Hepatocyte (in vitro differentiated cells): ENCODE data around the gene GOLGA7B. TPM values are rescaled to one million over a fixed set of nuclear protein-coding genes. Genes with fewer than 3 reads are reported as not detected.

Experiments used
- DNase-seq: peaks from one replicate; pipeline ENCODE4 v3.0.0-alpha.2; 2016; ENCODE audit warnings: low spot score
- H2AFZ ChIP-seq: fragments of 200-600 bp; sonication (generic); 2 replicates; pipeline ENCODE4 v1.6.0; 2016; ENCODE audit warnings: antibody characterized with exemption, mild to moderate bottlenecking
- H3K27ac ChIP-seq: fragments of 200-600 bp; sonication (generic); 2 replicates; pipeline ENCODE4 v1.5.1; 2016; ENCODE audit warnings: mild to moderate bottlenecking
- H3K27me3 ChIP-seq: fragments of 200-600 bp; sonication (generic); 2 replicates; pipeline ENCODE4 v1.6.1; 2016
- H3K36me3 ChIP-seq: fragments of 200-600 bp; sonication (generic); replicated peaks from 2 replicates; pipeline ENCODE4 v1.5.1; 2016; ENCODE audit warnings: low read depth; ENCODE audit not compliant: insufficient read depth
- H3K4me1 ChIP-seq: fragments of 200-600 bp; sonication (generic); 2 replicates; pipeline ENCODE4 v1.5.1; 2016; ENCODE audit warnings: mild to moderate bottlenecking, moderate library complexity; ENCODE audit not compliant: insufficient read depth
- H3K4me2 ChIP-seq: fragments of 200-600 bp; sonication (generic); 2 replicates; pipeline ENCODE4 v1.6.0; 2016
- H3K4me3 ChIP-seq: fragments of 200-600 bp; sonication (generic); 2 replicates; pipeline ENCODE4 v1.5.1; 2016; ENCODE audit warnings: mild to moderate bottlenecking
- H3K79me2 ChIP-seq: fragments of 200-600 bp; sonication (generic); 2 replicates; pipeline ENCODE4 v1.6.0; 2017; ENCODE audit warnings: mild to moderate bottlenecking
- H3K9me2 ChIP-seq: fragments of 200-600 bp; sonication (generic); replicated peaks from 2 replicates; pipeline ENCODE4 v1.6.0; 2017; ENCODE audit warnings: mild to moderate bottlenecking; ENCODE audit not compliant: insufficient read depth
- H3K9me3 ChIP-seq: fragments of 200-600 bp; sonication (generic); 2 replicates; pipeline ENCODE4 v1.5.1; 2016; ENCODE audit warnings: low read depth, mild to moderate bottlenecking
- H4K20me1 ChIP-seq: fragments of 200-600 bp; sonication (generic); 2 replicates; pipeline ENCODE4 v1.6.0; 2016; ENCODE audit warnings: mild to moderate bottlenecking; ENCODE audit not compliant: insufficient read depth, poor library complexity, severe bottlenecking
- EZH2 ChIP-seq: fragments of 200-600 bp; sonication (generic); IDR thresholded peaks from 2 replicates; pipeline ENCODE4 v1.6.1; 2016; ENCODE audit warnings: antibody characterized with exemption, mild to moderate bottlenecking, borderline replicate concordance
- EZH2phosphoT487 ChIP-seq: fragments of 200-600 bp; sonication (generic); IDR thresholded peaks from one replicate; pipeline ENCODE4 v1.6.1; 2018; ENCODE audit warnings: antibody characterized with exemption, mild to moderate bottlenecking, low read depth, moderate library complexity; ENCODE audit not compliant: unreplicated experiment, severe bottlenecking
- WGBS: methylation state at CpG from one replicate; pipeline ENCODE4 v1.1.6; 2016; ENCODE audit warnings: low lambda C conversion rate; ENCODE audit errors: missing lambda C conversion rate; 5-methylcytosine and 5-hydroxymethylcytosine counted together
- polyA plus RNA-seq: library from polyadenylated mRNA; unstranded; fragments of >200 nt; fragmentation: Nextera tagmentation; extraction: Ambion mirVana; gene quantifications from 2 replicates; pipeline ENCODE4 v1.2.1, GENCODE V29; 2016
- total RNA-seq: library from RNA; depleted of rRNA; stranded (reverse); fragments of >200 nt; gene quantifications from 2 replicates; pipeline ENCODE4 v1.2.3, GENCODE V29; 2014
- TF ChIP-seq, protein P1 (sequence below): fragments of 200-600 bp; sonication (generic); IDR thresholded peaks from 2 replicates; pipeline ENCODE4 v1.5.1; 2016; ENCODE audit warnings: antibody characterized with exemption, mild to moderate bottlenecking; ENCODE audit not compliant: poor library complexity

The GOLGA7B gene
- total and polyA plus RNA-seq, 2 experiments from 2014 or later: 0.15 to 1.5 TPM

DNA sequence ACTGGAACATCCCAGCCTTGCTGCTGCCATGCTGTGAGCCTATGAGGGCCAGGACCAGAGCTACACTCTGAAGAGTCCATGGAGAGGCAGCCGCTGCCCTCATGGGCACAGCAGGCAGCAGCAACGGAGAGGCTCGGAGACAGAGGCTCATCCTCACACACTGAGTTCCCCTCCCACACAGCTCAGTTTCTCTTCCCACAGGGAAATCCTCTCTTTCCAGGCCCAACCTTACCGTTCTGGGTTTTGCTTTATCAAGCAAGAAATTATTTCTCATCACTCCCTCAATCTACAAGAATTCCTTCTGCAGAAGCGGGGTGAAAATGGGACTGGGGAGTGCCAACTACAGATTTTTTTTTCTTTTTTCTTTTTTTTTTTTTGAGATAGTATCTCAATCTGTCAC, 36.6 kb downstream of the GOLGA7B start:
- Histone ChIP-seq H3K9me3 (no peaks in the 10 kb centered on the region), H3K4me3 (no peak overlapping the region), H3K79me2 (no peaks in the 10 kb centered on the region), H3K27ac (no peak overlapping the region), H3K4me2 (no peak overlapping the region), H3K27me3 (no peaks in the 10 kb centered on the region), H3K9me2 (no peaks in the 10 kb centered on the region), H2AFZ (no peak overlapping the region), H3K4me1 (peaks cover 7% of the 10 kb centered on the region), H4K20me1 (no peaks in the 10 kb centered on the region), H3K36me3 (no peaks in the 10 kb centered on the region)
- DNase-seq: no peak
- 89% methylated on average over 5 of the region's 5 CpGs for WGBS
- no peak for TF ChIP-seq EZH2
- TF ChIP-seq, protein P1, sequence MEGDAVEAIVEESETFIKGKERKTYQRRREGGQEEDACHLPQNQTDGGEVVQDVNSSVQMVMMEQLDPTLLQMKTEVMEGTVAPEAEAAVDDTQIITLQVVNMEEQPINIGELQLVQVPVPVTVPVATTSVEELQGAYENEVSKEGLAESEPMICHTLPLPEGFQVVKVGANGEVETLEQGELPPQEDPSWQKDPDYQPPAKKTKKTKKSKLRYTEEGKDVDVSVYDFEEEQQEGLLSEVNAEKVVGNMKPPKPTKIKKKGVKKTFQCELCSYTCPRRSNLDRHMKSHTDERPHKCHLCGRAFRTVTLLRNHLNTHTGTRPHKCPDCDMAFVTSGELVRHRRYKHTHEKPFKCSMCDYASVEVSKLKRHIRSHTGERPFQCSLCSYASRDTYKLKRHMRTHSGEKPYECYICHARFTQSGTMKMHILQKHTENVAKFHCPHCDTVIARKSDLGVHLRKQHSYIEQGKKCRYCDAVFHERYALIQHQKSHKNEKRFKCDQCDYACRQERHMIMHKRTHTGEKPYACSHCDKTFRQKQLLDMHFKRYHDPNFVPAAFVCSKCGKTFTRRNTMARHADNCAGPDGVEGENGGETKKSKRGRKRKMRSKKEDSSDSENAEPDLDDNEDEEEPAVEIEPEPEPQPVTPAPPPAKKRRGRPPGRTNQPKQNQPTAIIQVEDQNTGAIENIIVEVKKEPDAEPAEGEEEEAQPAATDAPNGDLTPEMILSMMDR: no peak
- no peak for TF ChIP-seq EZH2phosphoT487

DNA sequence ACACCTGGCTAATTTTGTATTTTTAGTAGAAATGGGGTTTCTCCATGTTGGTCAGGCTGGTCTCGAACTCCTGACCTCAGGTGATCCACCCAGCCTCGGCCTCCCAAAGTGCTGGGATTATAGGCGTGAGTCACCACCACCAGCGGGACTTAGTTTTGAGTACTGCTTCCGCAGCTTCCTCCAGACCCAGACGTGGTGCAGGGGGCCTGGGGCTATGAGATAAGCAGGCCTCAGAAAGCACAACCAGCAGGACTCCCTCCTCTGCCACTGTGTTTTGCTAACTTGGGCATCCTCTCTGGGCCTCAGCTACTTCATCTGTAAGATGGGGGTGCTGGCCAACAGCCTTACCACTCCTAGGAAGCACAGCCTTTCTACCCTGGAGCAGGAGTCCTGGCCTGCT, 37.8 kb downstream of the GOLGA7B start:
- H2AFZ ChIP-seq: no peak overlapping the region
- no peak overlapping the region for H3K4me3 ChIP-seq
- H3K9me3 ChIP-seq: no peaks in the 10 kb centered on the region
- H3K79me2 ChIP-seq: no peaks in the 10 kb centered on the region
- no peaks in the 10 kb centered on the region for H3K9me2 ChIP-seq
- no peaks in the 10 kb centered on the region for H3K27me3 ChIP-seq
- H4K20me1 ChIP-seq: no peaks in the 10 kb centered on the region
- TF ChIP-seq, protein P1: no peak
- TF ChIP-seq EZH2phosphoT487 (no peak), EZH2 (no peak)
- no peak overlapping the region for H3K4me2 ChIP-seq
- 58% methylated on average over 3 of the region's 6 CpGs for WGBS
- DNase-seq: no peak
- H3K27ac ChIP-seq: no peak overlapping the region
- H3K4me1 ChIP-seq: peaks cover 7% of the 10 kb centered on the region
- no peaks in the 10 kb centered on the region for H3K36me3 ChIP-seq

DNA sequence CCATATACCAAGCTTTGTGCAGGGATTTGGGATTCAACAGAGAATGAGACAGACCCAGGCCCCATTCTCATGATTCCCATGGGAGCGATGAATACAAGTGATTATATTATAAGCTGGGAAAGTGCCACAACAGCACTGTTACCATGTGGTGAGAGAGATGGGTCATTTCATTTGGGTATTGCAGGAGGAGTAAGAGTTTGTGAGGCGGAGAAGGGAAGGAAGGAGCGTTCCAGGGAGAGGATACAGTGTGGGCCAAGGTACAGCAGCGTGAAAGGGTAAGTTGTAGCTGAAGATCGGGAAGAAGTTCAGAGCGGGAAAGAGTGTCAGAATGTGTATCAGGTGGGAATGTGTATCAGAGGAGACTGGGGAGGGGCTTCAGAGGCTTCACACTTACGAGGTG, 38.5 kb downstream of the GOLGA7B start:
- no peak overlapping the region for H3K27ac ChIP-seq
- no peaks in the 10 kb centered on the region for H3K79me2 ChIP-seq
- no peaks in the 10 kb centered on the region for H3K9me2 ChIP-seq
- no peak for TF ChIP-seq EZH2phosphoT487
- no peak for TF ChIP-seq EZH2
- TF ChIP-seq, protein P1: no peak
- no peaks in the 10 kb centered on the region for H3K36me3 ChIP-seq
- DNase-seq: no peak
- H3K4me3 ChIP-seq: no peak overlapping the region
- H3K9me3 ChIP-seq: no peaks in the 10 kb centered on the region
- WGBS: 97% methylated on average over 7 of the region's 7 CpGs
- peaks cover 7% of the 10 kb centered on the region for H3K4me1 ChIP-seq
- H3K4me2 ChIP-seq: no peak overlapping the region
- H4K20me1 ChIP-seq: no peaks in the 10 kb centered on the region
- H2AFZ ChIP-seq: no peak overlapping the region
- H3K27me3 ChIP-seq: no peaks in the 10 kb centered on the region
